ENCODE measurements around the gene POLR3B. TPM values are rescaled to one million over a fixed set of nuclear protein-coding genes. Genes with fewer than 3 reads are reported as not detected.

Gene POLR3B
- total and polyA plus RNA-seq, 2 of the 8 experiments (the other 6 are each of a cell fraction or from before 2014, with no cell fraction given), result 5.0 to 13.2 TPM

DNA sequence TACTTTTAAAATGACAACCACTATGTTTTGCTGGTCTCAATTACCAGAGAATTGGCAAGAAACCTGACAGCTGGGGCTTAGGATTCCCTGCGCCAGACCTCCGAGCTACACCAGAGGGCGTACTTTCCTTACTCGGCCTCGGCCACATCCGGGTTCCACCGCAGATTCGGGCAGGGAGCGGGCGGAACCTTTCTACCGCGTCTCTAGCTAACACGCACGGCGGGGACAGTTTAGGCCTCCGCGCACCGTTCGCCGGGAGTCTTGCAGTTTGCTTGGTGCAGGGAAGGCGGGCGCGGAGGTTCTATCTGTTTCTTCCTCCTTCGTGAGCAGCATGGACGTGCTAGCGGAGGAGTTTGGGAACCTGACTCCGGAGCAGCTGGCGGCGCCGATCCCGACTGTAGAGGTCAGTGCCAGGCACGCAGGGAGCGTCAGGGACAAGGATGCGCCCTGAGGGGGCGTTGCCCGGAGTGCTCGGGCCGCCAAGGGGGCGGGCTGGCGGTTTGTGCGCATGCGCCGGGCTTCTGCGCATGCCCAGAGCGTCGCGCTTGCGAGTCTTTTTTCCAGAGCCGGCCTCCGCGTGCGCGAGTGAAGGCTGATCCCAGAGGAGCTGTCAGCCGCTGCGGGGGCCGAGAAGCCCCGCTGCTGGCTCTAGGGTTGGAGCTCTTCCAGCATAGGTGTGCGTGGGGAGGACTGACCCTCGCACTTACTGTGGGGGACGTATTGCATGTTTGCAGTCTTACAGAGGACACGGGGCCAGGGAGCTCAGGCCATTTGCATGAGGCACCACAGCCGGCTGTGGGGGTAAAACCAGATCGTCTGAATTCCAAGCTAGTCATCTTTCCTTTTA lies at the start of gene POLR3B (continued):
- no peak for TF ChIP-seq POU5F1 (IDR thresholded peaks at IDR 0.05; ENCODE audit: low read depth, low read length)
- 0 out of 4 replicates have a peak, but pooled peaks have one; percentile 27 to 93 for TF ChIP-seq HDAC2 (IDR thresholded peaks at IDR 0.05; ENCODE audit: borderline replicate concordance in 1 of 2, low read depth in 2 of 2, low read length in 2 of 2)
- TF ChIP-seq POLR2A (IDR thresholded peaks at IDR 0.05; ENCODE audit: control extremely low read depth in 1 of 2, low read depth in 2 of 2, low read length in 2 of 2), result peak in 1 of 2 experiments; percentile 77; a peak in 2 of 3 replicates
- TF ChIP-seq, protein P1, sequence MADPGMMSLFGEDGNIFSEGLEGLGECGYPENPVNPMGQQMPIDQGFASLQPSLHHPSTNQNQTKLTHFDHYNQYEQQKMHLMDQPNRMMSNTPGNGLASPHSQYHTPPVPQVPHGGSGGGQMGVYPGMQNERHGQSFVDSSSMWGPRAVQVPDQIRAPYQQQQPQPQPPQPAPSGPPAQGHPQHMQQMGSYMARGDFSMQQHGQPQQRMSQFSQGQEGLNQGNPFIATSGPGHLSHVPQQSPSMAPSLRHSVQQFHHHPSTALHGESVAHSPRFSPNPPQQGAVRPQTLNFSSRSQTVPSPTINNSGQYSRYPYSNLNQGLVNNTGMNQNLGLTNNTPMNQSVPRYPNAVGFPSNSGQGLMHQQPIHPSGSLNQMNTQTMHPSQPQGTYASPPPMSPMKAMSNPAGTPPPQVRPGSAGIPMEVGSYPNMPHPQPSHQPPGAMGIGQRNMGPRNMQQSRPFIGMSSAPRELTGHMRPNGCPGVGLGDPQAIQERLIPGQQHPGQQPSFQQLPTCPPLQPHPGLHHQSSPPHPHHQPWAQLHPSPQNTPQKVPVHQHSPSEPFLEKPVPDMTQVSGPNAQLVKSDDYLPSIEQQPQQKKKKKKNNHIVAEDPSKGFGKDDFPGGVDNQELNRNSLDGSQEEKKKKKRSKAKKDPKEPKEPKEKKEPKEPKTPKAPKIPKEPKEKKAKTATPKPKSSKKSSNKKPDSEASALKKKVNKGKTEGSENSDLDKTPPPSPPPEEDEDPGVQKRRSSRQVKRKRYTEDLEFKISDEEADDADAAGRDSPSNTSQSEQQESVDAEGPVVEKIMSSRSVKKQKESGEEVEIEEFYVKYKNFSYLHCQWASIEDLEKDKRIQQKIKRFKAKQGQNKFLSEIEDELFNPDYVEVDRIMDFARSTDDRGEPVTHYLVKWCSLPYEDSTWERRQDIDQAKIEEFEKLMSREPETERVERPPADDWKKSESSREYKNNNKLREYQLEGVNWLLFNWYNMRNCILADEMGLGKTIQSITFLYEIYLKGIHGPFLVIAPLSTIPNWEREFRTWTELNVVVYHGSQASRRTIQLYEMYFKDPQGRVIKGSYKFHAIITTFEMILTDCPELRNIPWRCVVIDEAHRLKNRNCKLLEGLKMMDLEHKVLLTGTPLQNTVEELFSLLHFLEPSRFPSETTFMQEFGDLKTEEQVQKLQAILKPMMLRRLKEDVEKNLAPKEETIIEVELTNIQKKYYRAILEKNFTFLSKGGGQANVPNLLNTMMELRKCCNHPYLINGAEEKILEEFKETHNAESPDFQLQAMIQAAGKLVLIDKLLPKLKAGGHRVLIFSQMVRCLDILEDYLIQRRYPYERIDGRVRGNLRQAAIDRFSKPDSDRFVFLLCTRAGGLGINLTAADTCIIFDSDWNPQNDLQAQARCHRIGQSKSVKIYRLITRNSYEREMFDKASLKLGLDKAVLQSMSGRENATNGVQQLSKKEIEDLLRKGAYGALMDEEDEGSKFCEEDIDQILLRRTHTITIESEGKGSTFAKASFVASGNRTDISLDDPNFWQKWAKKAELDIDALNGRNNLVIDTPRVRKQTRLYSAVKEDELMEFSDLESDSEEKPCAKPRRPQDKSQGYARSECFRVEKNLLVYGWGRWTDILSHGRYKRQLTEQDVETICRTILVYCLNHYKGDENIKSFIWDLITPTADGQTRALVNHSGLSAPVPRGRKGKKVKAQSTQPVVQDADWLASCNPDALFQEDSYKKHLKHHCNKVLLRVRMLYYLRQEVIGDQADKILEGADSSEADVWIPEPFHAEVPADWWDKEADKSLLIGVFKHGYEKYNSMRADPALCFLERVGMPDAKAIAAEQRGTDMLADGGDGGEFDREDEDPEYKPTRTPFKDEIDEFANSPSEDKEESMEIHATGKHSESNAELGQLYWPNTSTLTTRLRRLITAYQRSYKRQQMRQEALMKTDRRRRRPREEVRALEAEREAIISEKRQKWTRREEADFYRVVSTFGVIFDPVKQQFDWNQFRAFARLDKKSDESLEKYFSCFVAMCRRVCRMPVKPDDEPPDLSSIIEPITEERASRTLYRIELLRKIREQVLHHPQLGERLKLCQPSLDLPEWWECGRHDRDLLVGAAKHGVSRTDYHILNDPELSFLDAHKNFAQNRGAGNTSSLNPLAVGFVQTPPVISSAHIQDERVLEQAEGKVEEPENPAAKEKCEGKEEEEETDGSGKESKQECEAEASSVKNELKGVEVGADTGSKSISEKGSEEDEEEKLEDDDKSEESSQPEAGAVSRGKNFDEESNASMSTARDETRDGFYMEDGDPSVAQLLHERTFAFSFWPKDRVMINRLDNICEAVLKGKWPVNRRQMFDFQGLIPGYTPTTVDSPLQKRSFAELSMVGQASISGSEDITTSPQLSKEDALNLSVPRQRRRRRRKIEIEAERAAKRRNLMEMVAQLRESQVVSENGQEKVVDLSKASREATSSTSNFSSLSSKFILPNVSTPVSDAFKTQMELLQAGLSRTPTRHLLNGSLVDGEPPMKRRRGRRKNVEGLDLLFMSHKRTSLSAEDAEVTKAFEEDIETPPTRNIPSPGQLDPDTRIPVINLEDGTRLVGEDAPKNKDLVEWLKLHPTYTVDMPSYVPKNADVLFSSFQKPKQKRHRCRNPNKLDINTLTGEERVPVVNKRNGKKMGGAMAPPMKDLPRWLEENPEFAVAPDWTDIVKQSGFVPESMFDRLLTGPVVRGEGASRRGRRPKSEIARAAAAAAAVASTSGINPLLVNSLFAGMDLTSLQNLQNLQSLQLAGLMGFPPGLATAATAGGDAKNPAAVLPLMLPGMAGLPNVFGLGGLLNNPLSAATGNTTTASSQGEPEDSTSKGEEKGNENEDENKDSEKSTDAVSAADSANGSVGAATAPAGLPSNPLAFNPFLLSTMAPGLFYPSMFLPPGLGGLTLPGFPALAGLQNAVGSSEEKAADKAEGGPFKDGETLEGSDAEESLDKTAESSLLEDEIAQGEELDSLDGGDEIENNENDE (IDR thresholded peaks at IDR 0.05; ENCODE audit: insufficient replicate concordance, low read length), result no peak
- peak; percentile 75; the same call in 1 of the 2 replicates for TF ChIP-seq TBP (IDR thresholded peaks at IDR 0.05; ENCODE audit: low read depth, low read length)
- TF ChIP-seq SUZ12 (IDR thresholded peaks at IDR 0.05; ENCODE audit: low read length), result no peak
- TF ChIP-seq NRF1 (IDR thresholded peaks at IDR 0.05; ENCODE audit: low read depth, low read length), result peak; percentile 94
- peak; percentile 76 for TF ChIP-seq SAP30 (IDR thresholded peaks at IDR 0.05; ENCODE audit: insufficient read depth, insufficient replicate concordance, low read length)
- peak in 1 of 2 experiments; percentile 96; a peak in 3 of 4 replicates for TF ChIP-seq SIN3A (conservative IDR thresholded peaks at IDR 0.05 in 1 of 2, IDR thresholded peaks at IDR 0.05 in 1 of 2; ENCODE audit: low read depth in 1 of 2, low read length in 2 of 2)

Measured in H1 (cell line).